Measurements from ENCODE around the gene ANXA3.
A peak's percentile ranks its signal among the peaks of the same experiment; 100 is the strongest.
"Not testable (repeated sequence)": the region's sequence is repeated elsewhere in the genome, so short reads cannot be mapped to it uniquely, and the experiment has no call there.

ANXA3 gene

DNA sequence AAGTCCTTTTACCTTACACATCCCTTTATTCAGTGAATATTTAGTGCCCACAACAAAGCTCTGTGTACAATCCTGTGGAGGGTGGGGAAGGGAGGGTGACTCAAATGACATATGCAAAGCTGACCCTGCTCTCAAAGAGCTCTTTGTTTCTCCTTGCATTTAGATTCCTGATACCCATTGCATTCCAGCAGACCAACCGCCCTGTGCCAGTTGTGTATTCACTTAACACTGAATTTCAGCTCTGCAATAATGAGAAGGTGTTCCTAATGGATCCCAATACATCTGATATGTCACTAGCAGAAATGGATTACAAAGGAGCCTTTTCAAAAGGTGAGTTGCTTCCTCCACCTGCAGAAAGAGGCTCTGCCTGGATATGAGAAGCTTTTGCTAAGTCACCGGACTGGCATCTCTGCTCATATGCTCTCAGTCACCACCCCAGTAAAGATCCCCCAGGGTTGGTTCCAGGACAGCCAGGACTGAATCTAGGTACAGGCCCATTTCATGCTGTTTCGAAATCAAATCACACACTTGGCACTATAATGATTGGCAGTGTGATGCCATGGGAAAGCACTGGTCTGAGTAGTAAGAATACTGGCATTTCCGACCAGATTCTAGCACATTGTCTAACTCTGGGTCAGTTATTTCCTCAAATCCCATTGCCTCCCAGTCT lies 17.1 kb upstream of the ANXA3 start:
- peak; percentile 50 for DNase-seq (ENCODE audit: low read depth, low spot score)
- in situ Hi-C loops (cut with HindIII; ENCODE audit: low sequenced_read_pairs): no loop called here
- H3K4me3 ChIP-seq (ENCODE audit: low read depth, low read length): no peak overlapping the region
- TF ChIP-seq, protein P1, sequence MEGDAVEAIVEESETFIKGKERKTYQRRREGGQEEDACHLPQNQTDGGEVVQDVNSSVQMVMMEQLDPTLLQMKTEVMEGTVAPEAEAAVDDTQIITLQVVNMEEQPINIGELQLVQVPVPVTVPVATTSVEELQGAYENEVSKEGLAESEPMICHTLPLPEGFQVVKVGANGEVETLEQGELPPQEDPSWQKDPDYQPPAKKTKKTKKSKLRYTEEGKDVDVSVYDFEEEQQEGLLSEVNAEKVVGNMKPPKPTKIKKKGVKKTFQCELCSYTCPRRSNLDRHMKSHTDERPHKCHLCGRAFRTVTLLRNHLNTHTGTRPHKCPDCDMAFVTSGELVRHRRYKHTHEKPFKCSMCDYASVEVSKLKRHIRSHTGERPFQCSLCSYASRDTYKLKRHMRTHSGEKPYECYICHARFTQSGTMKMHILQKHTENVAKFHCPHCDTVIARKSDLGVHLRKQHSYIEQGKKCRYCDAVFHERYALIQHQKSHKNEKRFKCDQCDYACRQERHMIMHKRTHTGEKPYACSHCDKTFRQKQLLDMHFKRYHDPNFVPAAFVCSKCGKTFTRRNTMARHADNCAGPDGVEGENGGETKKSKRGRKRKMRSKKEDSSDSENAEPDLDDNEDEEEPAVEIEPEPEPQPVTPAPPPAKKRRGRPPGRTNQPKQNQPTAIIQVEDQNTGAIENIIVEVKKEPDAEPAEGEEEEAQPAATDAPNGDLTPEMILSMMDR (IDR thresholded peaks at IDR 0.05; ENCODE audit: low read depth, low read length): no peak

- no peak for DNase-seq (ENCODE audit: low read depth, low spot score)
- TF ChIP-seq, protein P1 (IDR thresholded peaks at IDR 0.05; ENCODE audit: low read depth, low read length): no peak
- H3K4me3 ChIP-seq (ENCODE audit: low read depth, low read length): no peak overlapping the region
- in situ Hi-C loops (cut with HindIII; ENCODE audit: low sequenced_read_pairs): no loop called here
Measured at GRCh38 chr4:78542373-78542772, 9.2 kb upstream of the ANXA3 start.

- in situ Hi-C loops (cut with HindIII; ENCODE audit: low sequenced_read_pairs): no loop called here
Measured at GRCh38 chr4:78543424-78544125, 8.0 kb upstream of the ANXA3 start.

DNA sequence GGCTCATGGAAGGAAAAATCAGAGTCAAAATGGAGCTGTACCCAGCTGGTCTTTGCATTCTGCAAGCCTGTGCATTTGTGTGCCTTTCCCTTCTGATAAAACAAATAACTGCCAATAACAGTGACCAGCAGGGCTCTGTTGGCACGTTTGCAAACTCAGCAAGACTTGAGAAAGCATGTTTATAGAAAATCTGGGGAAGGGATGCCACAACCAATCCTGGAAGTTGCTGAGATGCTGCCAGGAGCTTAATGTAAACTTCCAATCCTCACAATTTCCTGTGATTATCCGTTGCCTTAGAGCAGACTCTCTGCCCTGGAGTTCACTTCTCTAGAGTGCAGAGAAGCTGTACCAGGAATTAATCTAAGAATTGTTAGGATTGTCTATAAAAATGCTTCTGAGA lies 6.9 kb upstream of the ANXA3 start:
- H3K4me3 ChIP-seq (ENCODE audit: low read depth, low read length): no peak overlapping the region
- in situ Hi-C loops (cut with HindIII; ENCODE audit: low sequenced_read_pairs): no loop called here
- peak; percentile 23 for DNase-seq (ENCODE audit: low read depth, low spot score)
- TF ChIP-seq, protein P1 (IDR thresholded peaks at IDR 0.05; ENCODE audit: low read depth, low read length): no peak

More at GRCh38 chr4:78543424-78544125, 8.0 kb upstream of the ANXA3 start:
- TF ChIP-seq, protein P1 (IDR thresholded peaks at IDR 0.05; ENCODE audit: low read depth, low read length): no peak
- DNase-seq (ENCODE audit: low read depth, low spot score): peak; percentile 40
- no peak overlapping the region for H3K4me3 ChIP-seq (ENCODE audit: low read depth, low read length)

GRCh38 chr4:78545275-78546246 lies 6.0 kb upstream of the ANXA3 start:
- in situ Hi-C loops (cut with HindIII; ENCODE audit: low sequenced_read_pairs): no loop called here
- DNase-seq (ENCODE audit: low read depth, low spot score): no peak
- H3K4me3 ChIP-seq (ENCODE audit: low read depth, low read length): no peak overlapping the region
- TF ChIP-seq, protein P1 (IDR thresholded peaks at IDR 0.05; ENCODE audit: low read depth, low read length): no peak

DNA sequence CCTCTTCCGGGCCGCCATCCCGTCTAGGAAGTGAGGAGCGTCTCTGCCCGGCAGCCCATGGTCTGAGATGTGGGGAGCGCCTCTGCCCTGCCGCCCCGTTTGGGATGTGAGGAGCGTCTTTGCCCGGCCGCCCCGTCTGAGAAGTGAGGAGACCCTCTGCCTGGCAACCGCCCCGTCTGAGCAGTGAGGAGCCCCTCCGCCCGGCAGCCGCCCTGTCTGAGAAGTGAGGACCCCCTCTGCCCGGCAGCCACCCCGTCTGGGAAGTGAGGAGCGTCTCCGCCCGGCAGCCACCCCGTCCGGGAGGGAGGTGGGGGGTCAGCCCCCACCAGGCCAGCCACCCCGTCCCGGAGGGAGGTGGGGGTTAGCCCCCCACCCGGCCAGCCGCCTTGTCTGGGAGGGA lies 3.7 kb upstream of the ANXA3 start:
- in situ Hi-C loops (cut with HindIII; ENCODE audit: low sequenced_read_pairs); DNase-seq (ENCODE audit: low read depth, low spot score); H3K4me3 ChIP-seq (ENCODE audit: low read depth, low read length): not testable (repeated sequence)

- DNase-seq (ENCODE audit: low read depth, low spot score); in situ Hi-C loops (cut with HindIII; ENCODE audit: low sequenced_read_pairs); H3K4me3 ChIP-seq (ENCODE audit: low read depth, low read length): not testable (repeated sequence)
Measured at GRCh38 chr4:78548889-78549288, 2.7 kb upstream of the ANXA3 start.

Data from astrocyte of the spinal cord (primary cell).